HL-60/S4 treated with phorbol 12-myristate 13-acetate at 8.2 ng/mL for 4 days and 3 days (cell line): ENCODE data around the gene BTNL2.
"Not testable (repeated sequence)": the region's sequence is repeated elsewhere in the genome, so short reads cannot be mapped to it uniquely, and the experiment has no call there.

Source experiments
- in situ Hi-C: fragments of 300-500 bp; cut with MboI; formaldehyde crosslinking; loops from 2 replicates; pipeline ENCODE4 v1.15.0; 2022; ENCODE audit warnings: low sequenced_read_pairs

BTNL2 gene

GRCh38 chr6:32406857-32407256 lies at the start of gene BTNL2:
BTNL2 (minus strand) TSS chr6:32407181; CDS start chr6:32407123, 58 bp downstream.
- in situ Hi-C loops: loop anchor here (25.0 kb wide), 1 partner anchor 280 kb away; no protein-coding TSS in a partner anchor

- in situ Hi-C loops: no loop called here
These were observed 42.2 kb upstream of the BTNL2 start for GRCh38 chr6:32449088-32449736.

- in situ Hi-C loops: no loop called here
These were observed 41.0 kb upstream of the BTNL2 start for GRCh38 chr6:32447932-32448331.

GRCh38 chr6:32445321-32445854 lies 38.4 kb upstream of the BTNL2 start:
- in situ Hi-C loops: no loop called here

- in situ Hi-C loops: no loop called here
These were observed 37.5 kb upstream of the BTNL2 start for GRCh38 chr6:32444433-32444832.

GRCh38 chr6:32442977-32443552 lies 36.1 kb upstream of the BTNL2 start:
- in situ Hi-C loops: no loop called here

GRCh38 chr6:32442243-32442667 lies 35.3 kb upstream of the BTNL2 start:
- in situ Hi-C loops: no loop called here

- in situ Hi-C loops: no loop called here
These were observed 32.7 kb upstream of the BTNL2 start, which contains the start of gene HLA-DRA for GRCh38 chr6:32439602-32440214. HLA-DRA (plus strand) TSS chr6:32439887; CDS start chr6:32439951, 64 bp downstream.

- in situ Hi-C loops: no loop called here
These were observed 32.2 kb upstream of the BTNL2 start for GRCh38 chr6:32439139-32439538.

- in situ Hi-C loops: no loop called here
These were observed 30.2 kb upstream of the BTNL2 start for GRCh38 chr6:32436995-32437836.

GRCh38 chr6:32436186-32436585 lies 29.2 kb upstream of the BTNL2 start:
- in situ Hi-C loops: no loop called here

- in situ Hi-C loops: not testable (repeated sequence)
These were observed 27.0 kb upstream of the BTNL2 start for GRCh38 chr6:32433950-32434349.

- in situ Hi-C loops: no loop called here
These were observed 25.1 kb upstream of the BTNL2 start for GRCh38 chr6:32432050-32432450.

- in situ Hi-C loops: no loop called here
These were observed 24.2 kb upstream of the BTNL2 start for GRCh38 chr6:32431142-32431541.

GRCh38 chr6:32430179-32430578 lies 23.2 kb upstream of the BTNL2 start:
- in situ Hi-C loops: no loop called here

- in situ Hi-C loops: no loop called here
These were observed 21.0 kb upstream of the BTNL2 start for GRCh38 chr6:32427934-32428474.

GRCh38 chr6:32427218-32427617 lies 20.2 kb upstream of the BTNL2 start:
- in situ Hi-C loops: no loop called here

GRCh38 chr6:32426338-32426737 lies 19.4 kb upstream of the BTNL2 start:
- in situ Hi-C loops: no loop called here

GRCh38 chr6:32424589-32425300 lies 17.8 kb upstream of the BTNL2 start:
- in situ Hi-C loops: loop anchor here (25.0 kb wide), 1 partner anchor 263 kb away; no protein-coding TSS in a partner anchor

- in situ Hi-C loops: loop anchor here (10.0 to 25.0 kb wide), 2 partner anchors 271 to 379 kb away; no protein-coding TSS in a partner anchor
These were observed 9.1 kb upstream of the BTNL2 start for GRCh38 chr6:32416036-32416435.
